GM10248 (cell line): ENCODE data around the gene VPS9D1.

Experiments
- CTCF ChIA-PET: fragments of 300-600 bp; sonication (Branson Sonifier 250); formaldehyde crosslinking; extraction: SDS; loops from one replicate; lab custom pipeline; 2021; ENCODE audit warnings: antibody characterized with exemption; lab: Yijun Ruan, JAX
- POLR2A ChIA-PET: fragments of 350-650 bp; sonication (Branson Sonifier 250); formaldehyde crosslinking; extraction: SDS; loops from one replicate; lab custom pipeline; 2020; ENCODE audit warnings: antibody characterized with exemption; lab: Yijun Ruan, JAX
- DNase-seq: peaks from one replicate; pipeline ENCODE4 v3.0.0; 2012; ENCODE audit errors: extremely low spot score
- TF ChIP-seq, protein P1 (sequence below): IDR thresholded peaks from 2 replicates; pipeline ENCODE4 v1.5.1; 2012; ENCODE audit warnings: mild to moderate bottlenecking, low read depth; ENCODE audit errors: extremely low read depth, missing control alignments, control extremely low read depth

The VPS9D1 gene

GRCh38 chr16:89749637-89750036 is 28.9 kb upstream of the VPS9D1 start:
- TF ChIP-seq, protein P1, sequence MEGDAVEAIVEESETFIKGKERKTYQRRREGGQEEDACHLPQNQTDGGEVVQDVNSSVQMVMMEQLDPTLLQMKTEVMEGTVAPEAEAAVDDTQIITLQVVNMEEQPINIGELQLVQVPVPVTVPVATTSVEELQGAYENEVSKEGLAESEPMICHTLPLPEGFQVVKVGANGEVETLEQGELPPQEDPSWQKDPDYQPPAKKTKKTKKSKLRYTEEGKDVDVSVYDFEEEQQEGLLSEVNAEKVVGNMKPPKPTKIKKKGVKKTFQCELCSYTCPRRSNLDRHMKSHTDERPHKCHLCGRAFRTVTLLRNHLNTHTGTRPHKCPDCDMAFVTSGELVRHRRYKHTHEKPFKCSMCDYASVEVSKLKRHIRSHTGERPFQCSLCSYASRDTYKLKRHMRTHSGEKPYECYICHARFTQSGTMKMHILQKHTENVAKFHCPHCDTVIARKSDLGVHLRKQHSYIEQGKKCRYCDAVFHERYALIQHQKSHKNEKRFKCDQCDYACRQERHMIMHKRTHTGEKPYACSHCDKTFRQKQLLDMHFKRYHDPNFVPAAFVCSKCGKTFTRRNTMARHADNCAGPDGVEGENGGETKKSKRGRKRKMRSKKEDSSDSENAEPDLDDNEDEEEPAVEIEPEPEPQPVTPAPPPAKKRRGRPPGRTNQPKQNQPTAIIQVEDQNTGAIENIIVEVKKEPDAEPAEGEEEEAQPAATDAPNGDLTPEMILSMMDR = no peak
- no peak for DNase-seq
- ChIA-PET POLR2A (no interaction called here), CTCF (interaction anchor here (1.3 to 1.7 kb wide), 2 partner anchors 10 to 11 kb away, joined by 3 to 4 read pairs; no protein-coding TSS in a partner anchor)

GRCh38 chr16:89748921-89749320 is 28.2 kb upstream of the VPS9D1 start:
- TF ChIP-seq, protein P1 = no peak
- CTCF ChIA-PET = interaction anchor here (0.6 to 1.7 kb wide), 5 partner anchors 9 to 43 kb away, joined by 3 to 4 read pairs (median 3); no protein-coding TSS in a partner anchor
- POLR2A ChIA-PET = no interaction called here
- DNase-seq = no peak

DNA sequence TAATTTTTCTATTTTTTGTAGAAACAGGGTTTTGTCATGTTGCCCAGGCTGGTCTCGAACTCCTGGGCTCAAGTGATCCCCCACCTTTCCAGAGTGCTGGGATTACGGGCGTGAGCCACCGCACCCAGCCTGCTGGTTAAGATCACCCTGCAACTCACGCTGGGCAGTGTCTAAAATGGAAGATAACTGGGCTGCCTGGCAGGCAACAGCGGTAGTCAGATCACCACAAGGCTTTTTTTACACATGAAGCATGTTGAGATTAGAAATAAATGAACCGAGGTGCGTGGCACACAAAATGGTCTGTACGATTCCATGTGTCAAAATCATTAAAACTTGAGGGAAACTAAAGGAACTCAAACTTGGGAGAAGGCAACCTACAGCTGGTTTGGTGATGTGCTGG is 27.4 kb upstream of the VPS9D1 start:
- no peak for DNase-seq
- POLR2A ChIA-PET = no interaction called here
- CTCF ChIA-PET = interaction anchor here (1.0 to 1.5 kb wide), 2 partner anchors 20 to 42 kb away, joined by 3 to 4 read pairs; no protein-coding TSS in a partner anchor
- TF ChIP-seq, protein P1 = no peak

GRCh38 chr16:89746043-89746442 is 25.3 kb upstream of the VPS9D1 start:
- no peak for DNase-seq
- TF ChIP-seq, protein P1 = no peak
- ChIA-PET CTCF (interaction anchor here (1.4 to 2.0 kb wide), 4 partner anchors 29 to 115 kb away, joined by 3 to 7 read pairs (median 4); no protein-coding TSS in a partner anchor), POLR2A (no interaction called here)

DNA sequence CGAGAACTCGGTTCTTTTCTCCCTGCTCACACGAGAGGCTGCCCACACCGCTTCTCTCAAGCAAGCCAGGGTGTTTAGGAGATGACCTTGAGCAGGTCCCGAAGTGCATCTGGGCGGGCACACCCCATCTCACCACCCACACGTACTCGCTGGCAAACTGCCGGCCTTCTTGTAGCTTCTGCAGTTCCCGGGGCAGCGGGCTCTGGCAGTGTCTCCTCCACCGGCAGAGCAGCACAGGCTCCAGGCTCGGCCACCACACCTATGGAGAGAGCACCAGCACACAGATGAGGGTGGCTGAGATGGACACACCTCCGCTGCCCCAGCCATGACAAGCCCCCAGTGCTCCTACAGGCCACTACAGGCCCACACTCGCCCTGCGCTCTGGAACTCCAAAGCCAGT is 24.1 kb upstream of the VPS9D1 start:
- ChIA-PET POLR2A (no interaction called here), CTCF (interaction anchor here (1.4 to 2.0 kb wide), 3 partner anchors 12 to 116 kb away, joined by 3 to 7 read pairs (median 4); no protein-coding TSS in a partner anchor)
- no peak for DNase-seq
- TF ChIP-seq, protein P1 = no peak

DNA sequence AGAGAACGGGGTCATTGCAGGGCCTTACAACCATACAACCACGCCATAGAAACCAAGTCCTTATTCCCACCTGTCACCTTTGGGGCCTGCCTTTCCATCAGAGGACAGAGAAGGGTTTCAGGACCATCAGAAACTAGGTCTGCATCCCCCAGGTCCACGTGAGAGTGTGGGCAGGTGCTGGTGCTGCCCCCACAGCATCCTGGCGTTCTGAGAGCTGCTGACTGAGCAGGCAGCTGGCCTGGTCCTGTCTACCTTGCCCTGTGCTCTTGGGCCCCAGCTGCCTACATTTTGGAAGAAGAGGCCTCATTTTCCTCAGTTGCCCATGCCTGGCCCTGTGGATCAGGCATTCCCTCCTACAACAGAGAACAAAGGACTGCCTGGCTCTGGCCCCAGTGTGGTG is 22.2 kb upstream of the VPS9D1 start:
- ChIA-PET POLR2A (no interaction called here), CTCF (interaction anchor here (1.1 to 1.7 kb wide), 3 partner anchors 12 to 119 kb away, joined by 3 to 4 read pairs (median 3); no protein-coding TSS in a partner anchor)
- no peak for DNase-seq
- TF ChIP-seq, protein P1 = no peak
